IMR-90 (cell line): ENCODE results near the gene SLC27A1. TPM values are rescaled to one million over a fixed set of nuclear protein-coding genes. Genes with fewer than 3 reads are reported as not detected.
"Not testable (repeated sequence)": the region's sequence is repeated elsewhere in the genome, so short reads cannot be mapped to it uniquely, and the experiment has no call there.

Experiments
- ATAC-seq: fragments of 200-7000 bp; cut with Tn5 transposase; 2 replicates; pipeline ENCODE4 v1.9.1; 2020; ENCODE audit warnings: low read depth, mild to moderate bottlenecking, moderate library complexity
- BruUV-seq: library from RNA; stranded (reverse); fragments of 400-500 nt; replicated peaks from 2 replicates; lab custom pipeline; 2021; lab: Mats Ljungman, UMichigan
- CTCF ChIA-PET: fragments of 300-600 bp; formaldehyde crosslinking; extraction: SDS; loops from one replicate; lab custom pipeline; 2021; ENCODE audit warnings: antibody characterized with exemption; lab: Yijun Ruan, JAX
- POLR2A ChIA-PET: fragments of 300-600 bp; sonication (Branson Sonifier 250); formaldehyde crosslinking; loops from one replicate; lab custom pipeline; 2022; ENCODE audit warnings: antibody characterized with exemption; ENCODE audit not compliant: unreplicated experiment; lab: Charles Lee
- DNase-seq: peaks from one replicate; pipeline ENCODE4 v3.0.0; 2013
- H2AFZ ChIP-seq: replicated peaks from 2 replicates; pipeline ENCODE3; 2013; ENCODE audit warnings: low read length, mild to moderate bottlenecking; ENCODE audit not compliant: poor library complexity
- H2AK5ac ChIP-seq: 2 replicates; pipeline ENCODE4 v1.6.1; 2013; ENCODE audit warnings: low read depth, low read length, inconsistent platforms
- H2AK9ac ChIP-seq: replicated peaks from 2 replicates; pipeline ENCODE3; 2013; ENCODE audit warnings: mild to moderate bottlenecking, low read depth, low read length, moderate library complexity; ENCODE audit not compliant: poor library complexity
- H2BK120ac ChIP-seq: 2 replicates; pipeline ENCODE4 v1.6.1; 2013; ENCODE audit warnings: low read depth, low read length, inconsistent platforms
- H2BK15ac ChIP-seq: 3 replicates; pipeline ENCODE4 v1.6.1; 2013; ENCODE audit warnings: low read depth, low read length, inconsistent platforms
- H2BK20ac ChIP-seq: 2 replicates; pipeline ENCODE4 v1.6.1; 2013; ENCODE audit warnings: low read depth, mild to moderate bottlenecking, inconsistent platforms, low read length, moderate library complexity
- H2BK5ac ChIP-seq: 2 replicates; pipeline ENCODE4 v1.6.1; 2013; ENCODE audit warnings: mild to moderate bottlenecking, low read depth, low read length, inconsistent platforms; ENCODE audit not compliant: poor library complexity, severe bottlenecking
- H3K14ac ChIP-seq: replicated peaks from 2 replicates; pipeline ENCODE4 v1.6.1; 2013; ENCODE audit warnings: low read depth, low read length, inconsistent platforms
- H3K18ac ChIP-seq: 2 replicates; pipeline ENCODE4 v1.6.1; 2013; ENCODE audit warnings: low read depth, low read length, control low read depth
- H3K23ac ChIP-seq: 2 replicates; pipeline ENCODE4 v1.6.1; 2013; ENCODE audit warnings: low read depth, low read length, inconsistent platforms
- H3K27ac ChIP-seq: 2 replicates; pipeline ENCODE4 v1.5.1; 2013; ENCODE audit warnings: mild to moderate bottlenecking, control low read depth, low read length; ENCODE audit not compliant: insufficient read depth
- H3K27me3 ChIP-seq: 2 replicates; pipeline ENCODE4 v1.6.1; 2013; ENCODE audit warnings: low read length; ENCODE audit not compliant: control insufficient read depth, insufficient read depth
- H3K36me3 ChIP-seq: 2 replicates; pipeline ENCODE4 v1.6.1; 2013; ENCODE audit warnings: low read length, mixed read lengths; ENCODE audit not compliant: control insufficient read depth, insufficient read depth
- H3K4ac ChIP-seq: 2 replicates; pipeline ENCODE4 v1.6.1; 2013; ENCODE audit warnings: low read depth, low read length, inconsistent platforms
- H3K4me1 ChIP-seq: 2 replicates; pipeline ENCODE4 v1.6.1; 2013; ENCODE audit warnings: low read length, mixed read lengths; ENCODE audit not compliant: control insufficient read depth, insufficient read depth
- H3K4me2 ChIP-seq: 2 replicates; pipeline ENCODE4 v1.6.1; 2013; ENCODE audit warnings: low read depth, mild to moderate bottlenecking, control low read depth, low read length, moderate library complexity
- H3K4me3 ChIP-seq: 2 replicates; pipeline ENCODE4 v1.5.1; 2013; ENCODE audit warnings: low read depth, mild to moderate bottlenecking, control low read depth, low read length, moderate library complexity; ENCODE audit not compliant: insufficient read depth
- H3K56ac ChIP-seq: 2 replicates; pipeline ENCODE4 v1.6.1; 2013; ENCODE audit warnings: low read length, inconsistent platforms; ENCODE audit not compliant: insufficient read depth; ENCODE audit errors: extremely low read depth
- H3K79me1 ChIP-seq, 2 experiments: 2 replicates each; pipeline ENCODE4 v1.6.1; 2013; ENCODE audit warnings: low read length in 2 of 2, inconsistent platforms in 1 of 2, low read depth in 1 of 2
- H3K9ac ChIP-seq: 2 replicates; pipeline ENCODE4 v1.6.1; 2013; ENCODE audit warnings: low read depth, low read length, control low read depth
- H3K9me1 ChIP-seq: 2 replicates; pipeline ENCODE4 v1.6.1; 2013; ENCODE audit warnings: low read length, inconsistent platforms; ENCODE audit not compliant: insufficient read depth
- H3K9me3 ChIP-seq: 2 replicates; pipeline ENCODE4 v1.6.1; 2013; ENCODE audit warnings: low read length; ENCODE audit not compliant: control insufficient read depth, insufficient read depth
- H4K20me1 ChIP-seq: 2 replicates; pipeline ENCODE4 v1.6.1; 2013; ENCODE audit warnings: low read length, inconsistent platforms; ENCODE audit not compliant: insufficient read depth
- H4K5ac ChIP-seq: 2 replicates; pipeline ENCODE4 v1.6.1; 2013; ENCODE audit warnings: mild to moderate bottlenecking, low read depth, low read length, control low read depth
- H4K8ac ChIP-seq, 2 experiments: 2 replicates each; pipeline ENCODE4 v1.6.1; 2013; ENCODE audit warnings: low read depth in 2 of 2, low read length in 2 of 2, control low read depth in 1 of 2, inconsistent platforms in 1 of 2
- H4K91ac ChIP-seq: 2 replicates; pipeline ENCODE4 v1.6.1; 2013; ENCODE audit warnings: low read depth, low read length, inconsistent platforms; ENCODE audit not compliant: insufficient read depth
- CEBPB ChIP-seq: IDR thresholded peaks from 2 replicates; pipeline ENCODE4 v1.6.1; 2012; ENCODE audit warnings: low read depth, low read length, improper control_type of control experiment
- WGBS, 2 experiments: methylation state at CpG; one replicate each; pipeline versions ENCODE4 v1.1.5 to v1.1.7; 2013; ENCODE audit warnings: missing lambda C conversion rate in 2 of 2; ENCODE audit not compliant: insufficient read length in 1 of 2; ENCODE audit errors: extremely low coverage in 2 of 2; 5-methylcytosine and 5-hydroxymethylcytosine counted together
- dilution Hi-C: fragments of 300-500 bp; cut with HindIII; formaldehyde crosslinking; loops from one replicate; pipeline ENCODE4 v1.14.3; 2018; ENCODE audit warnings: low sequenced_read_pairs; ENCODE audit not compliant: unreplicated experiment
- in situ Hi-C: fragments of 300-500 bp; cut with MboI; formaldehyde crosslinking; loops from 3 replicates; pipeline ENCODE4 v1.14.3; 2019; ENCODE audit warnings: low sequenced_read_pairs, inconsistent platforms, mixed read lengths
- intact Hi-C: fragments of 100-400 bp; cut with micrococcal nuclease; formaldehyde crosslinking; loops from 2 replicates; pipeline ENCODE4 v1.10.0; 2022
- polyA plus RNA-seq, 3 experiments: library from polyadenylated mRNA; depleted of rRNA; stranded (reverse); fragments of >200 nt; gene quantifications; 2 replicates each; pipeline ENCODE4 v1.2.3, GENCODE V29; 2012; ENCODE audit warnings: low replicate concordance in 1 of 3
- total RNA-seq: library from RNA; depleted of rRNA; stranded (reverse); fragments of >200 nt; gene quantifications from 2 replicates; pipeline ENCODE4 v1.2.3, GENCODE V29; 2012
- TF ChIP-seq, protein P1 (sequence below): fragments of 150-350 bp; IDR thresholded peaks from 2 replicates; pipeline ENCODE4 v1.6.1; 2017; ENCODE audit warnings: mild to moderate bottlenecking, antibody characterized with exemption, low read length, low read depth

SLC27A1 gene
- total and polyA plus RNA-seq, 2 of the 4 experiments (the other 2 are of a cell fraction) = 4.8 to 12.9 TPM

GRCh38 chr19:17473041-17473440 lies 2.7 kb downstream of the SLC27A1 start (continued):
- peak; percentile 24; the same call in 1 of the 2 replicates for TF ChIP-seq CEBPB
- TF ChIP-seq, protein P1, sequence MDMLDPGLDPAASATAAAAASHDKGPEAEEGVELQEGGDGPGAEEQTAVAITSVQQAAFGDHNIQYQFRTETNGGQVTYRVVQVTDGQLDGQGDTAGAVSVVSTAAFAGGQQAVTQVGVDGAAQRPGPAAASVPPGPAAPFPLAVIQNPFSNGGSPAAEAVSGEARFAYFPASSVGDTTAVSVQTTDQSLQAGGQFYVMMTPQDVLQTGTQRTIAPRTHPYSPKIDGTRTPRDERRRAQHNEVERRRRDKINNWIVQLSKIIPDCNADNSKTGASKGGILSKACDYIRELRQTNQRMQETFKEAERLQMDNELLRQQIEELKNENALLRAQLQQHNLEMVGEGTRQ = no peak

GRCh38 chr19:17475011-17475540 lies 4.8 kb downstream of the SLC27A1 start:
- not testable (repeated sequence) for H3K9me3 ChIP-seq
- no CpG with 5 or more reads among the region's 6 CpGs for WGBS, 2 experiments

More at GRCh38 chr19:17475011-17475540, 4.8 kb downstream of the SLC27A1 start:
- ATAC-seq, H3K56ac ChIP-seq, intact Hi-C loops, H2BK15ac ChIP-seq, H4K91ac ChIP-seq, H4K5ac ChIP-seq, POLR2A ChIA-PET, dilution Hi-C loops, H3K36me3 ChIP-seq, CTCF ChIA-PET, H3K9ac ChIP-seq, H3K27me3 ChIP-seq, H2BK120ac ChIP-seq, H4K20me1 ChIP-seq, H3K4me3 ChIP-seq, BruUV-seq, H3K9me1 ChIP-seq, DNase-seq, H3K23ac ChIP-seq, in situ Hi-C loops, H2AFZ ChIP-seq, H2BK20ac ChIP-seq, H3K14ac ChIP-seq, H3K4me2 ChIP-seq: not testable (repeated sequence)
- peaks cover 16% of the 10 kb centered on the region for H3K4me1 ChIP-seq
- H3K18ac ChIP-seq = peak overlapping the region; percentile 0; the same call in 1 of the 2 replicates
- peak overlapping the region; percentile 3 for H2BK5ac ChIP-seq
- peak overlapping the region; percentile 29 for H2AK9ac ChIP-seq
- 0 out of 2 replicates have a peak overlapping the region, but pooled peaks have one; percentile 25 for H3K27ac ChIP-seq
- H3K4ac ChIP-seq = peak overlapping the region; percentile 9; the same call in 1 of the 2 replicates
- H3K79me1 ChIP-seq = peaks cover 17 to 68% of the 10 kb centered on the region in 2 experiments
- H4K8ac ChIP-seq = peak overlapping the region in 1 of 2 experiments; percentile 22; a peak in 1 of 4 replicates
- peak overlapping the region; percentile 2; the same call in 1 of the 2 replicates for H2AK5ac ChIP-seq
